Epithelial cell of proximal tubule (primary cell): ENCODE measurements around the gene CCDC85C. TPM values are rescaled to one million over a fixed set of nuclear protein-coding genes. Genes with fewer than 3 reads are reported as not detected.

Source experiments
- DNase-seq: peaks from one replicate; pipeline ENCODE4 v3.0.0-alpha.2; 2011; ENCODE audit warnings: low read depth
- H3K4me3 ChIP-seq: 2 replicates; pipeline ENCODE4 v1.5.1; 2011; ENCODE audit warnings: low read depth, mild to moderate bottlenecking, low read length
- total RNA-seq: library from RNA; depleted of rRNA; stranded (reverse); fragments of >200 nt; gene quantifications from 2 replicates; pipeline ENCODE4 v1.2.3, GENCODE V29; 2015
- TF ChIP-seq, protein P1 (sequence below): conservative IDR thresholded peaks from 2 replicates; pipeline ENCODE4 v1.5.1; 2012; ENCODE audit warnings: low read depth, mild to moderate bottlenecking, low read length

CCDC85C gene
- total RNA-seq, 1 donor from 2014 or later = 29.6 TPM

GRCh38 chr14:99461411-99462085, 142.5 kb downstream of the CCDC85C start:
- H3K4me3 ChIP-seq = no peak overlapping the region
- TF ChIP-seq, protein P1, sequence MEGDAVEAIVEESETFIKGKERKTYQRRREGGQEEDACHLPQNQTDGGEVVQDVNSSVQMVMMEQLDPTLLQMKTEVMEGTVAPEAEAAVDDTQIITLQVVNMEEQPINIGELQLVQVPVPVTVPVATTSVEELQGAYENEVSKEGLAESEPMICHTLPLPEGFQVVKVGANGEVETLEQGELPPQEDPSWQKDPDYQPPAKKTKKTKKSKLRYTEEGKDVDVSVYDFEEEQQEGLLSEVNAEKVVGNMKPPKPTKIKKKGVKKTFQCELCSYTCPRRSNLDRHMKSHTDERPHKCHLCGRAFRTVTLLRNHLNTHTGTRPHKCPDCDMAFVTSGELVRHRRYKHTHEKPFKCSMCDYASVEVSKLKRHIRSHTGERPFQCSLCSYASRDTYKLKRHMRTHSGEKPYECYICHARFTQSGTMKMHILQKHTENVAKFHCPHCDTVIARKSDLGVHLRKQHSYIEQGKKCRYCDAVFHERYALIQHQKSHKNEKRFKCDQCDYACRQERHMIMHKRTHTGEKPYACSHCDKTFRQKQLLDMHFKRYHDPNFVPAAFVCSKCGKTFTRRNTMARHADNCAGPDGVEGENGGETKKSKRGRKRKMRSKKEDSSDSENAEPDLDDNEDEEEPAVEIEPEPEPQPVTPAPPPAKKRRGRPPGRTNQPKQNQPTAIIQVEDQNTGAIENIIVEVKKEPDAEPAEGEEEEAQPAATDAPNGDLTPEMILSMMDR = no peak
- no peak for DNase-seq

DNA sequence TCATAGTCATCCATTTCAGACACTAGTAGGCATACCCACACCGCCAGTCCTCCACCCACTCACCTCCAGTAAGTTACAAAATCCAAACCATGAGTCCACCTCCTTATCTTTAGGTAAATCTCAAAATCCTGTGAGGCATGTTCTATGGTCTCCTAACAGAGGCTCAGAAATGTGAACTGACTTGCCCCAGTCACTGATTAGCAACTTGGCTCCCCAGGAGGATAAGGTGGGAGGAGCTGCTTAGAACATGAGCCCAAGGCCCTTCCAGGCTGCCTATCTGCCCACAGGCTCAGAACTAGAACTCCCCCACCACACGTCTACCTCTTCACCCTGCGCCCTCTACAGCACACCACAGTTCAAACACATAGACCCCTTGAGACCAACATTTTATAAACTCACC, 143.2 kb downstream of the CCDC85C start:
- TF ChIP-seq, protein P1 = no peak
- no peak for DNase-seq
- no peak overlapping the region for H3K4me3 ChIP-seq

DNA sequence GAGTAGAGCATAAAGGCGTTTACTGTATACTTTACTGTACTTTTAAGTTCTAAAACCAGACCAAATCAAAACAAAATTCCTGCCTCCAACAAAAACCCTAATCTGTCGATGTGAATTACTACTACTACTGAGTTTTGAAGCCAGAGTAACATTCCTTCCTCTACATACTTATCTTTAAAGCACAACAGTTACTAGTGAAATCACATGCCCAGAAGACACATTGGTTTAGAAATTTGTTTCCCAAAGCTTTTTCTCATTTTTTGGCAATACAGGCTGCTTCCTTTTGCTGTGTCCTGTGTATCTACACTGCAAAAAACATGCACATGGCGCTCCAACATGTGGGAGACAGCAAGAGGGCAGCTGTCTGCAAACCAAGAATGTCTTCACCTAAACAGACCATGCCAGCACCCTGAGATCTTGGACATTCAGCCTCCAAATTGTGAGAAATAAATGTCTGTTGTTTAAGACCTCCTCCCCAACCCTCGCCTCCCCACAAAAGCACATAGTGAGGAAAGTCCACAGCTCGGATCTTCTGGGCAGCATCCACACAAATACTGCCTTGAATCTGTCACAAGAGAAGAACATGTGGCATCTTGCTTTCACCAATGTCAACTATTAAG, 144.4 kb downstream of the CCDC85C start:
- TF ChIP-seq, protein P1 = no peak
- no peak overlapping the region for H3K4me3 ChIP-seq
- DNase-seq = no peak

DNA sequence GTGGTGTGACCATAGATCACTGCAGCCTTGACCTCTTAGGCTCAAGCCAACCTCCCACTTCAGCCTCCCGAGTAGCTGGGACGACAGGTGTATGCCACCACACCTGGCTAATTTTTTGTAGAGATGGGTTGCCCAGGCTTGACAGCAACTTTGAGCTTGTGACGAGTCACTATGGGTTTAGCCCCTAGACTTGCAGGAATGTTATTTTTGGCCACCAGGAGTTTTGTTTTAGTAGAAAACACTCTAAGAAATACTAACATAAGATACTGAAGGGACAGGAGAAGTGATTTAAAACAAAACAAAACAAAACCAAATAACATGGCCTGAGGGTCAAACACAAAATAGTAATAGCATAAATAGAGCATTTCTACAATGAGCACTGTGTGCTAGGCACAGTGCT, 149.8 kb downstream of the CCDC85C start:
- no peak overlapping the region for H3K4me3 ChIP-seq
- TF ChIP-seq, protein P1 = no peak
- DNase-seq = no peak

DNA sequence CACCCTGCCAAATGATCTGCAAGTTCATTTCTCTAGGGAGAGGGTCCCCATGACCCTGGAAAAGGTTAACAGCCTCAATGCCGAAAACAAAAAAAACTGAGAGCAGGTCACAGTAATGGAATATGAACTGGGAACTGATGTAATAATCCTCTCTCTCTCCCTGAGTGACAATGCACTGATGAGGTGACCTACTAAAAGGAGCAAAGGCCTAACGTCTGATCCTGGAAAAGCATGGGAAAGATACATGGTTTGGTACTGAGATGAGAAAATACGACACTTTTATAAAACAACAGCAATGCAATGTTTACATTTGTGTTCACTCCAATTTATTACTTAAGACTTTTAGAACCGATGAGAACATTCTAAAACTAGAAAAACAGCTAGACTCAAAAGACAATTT, 151.0 kb downstream of the CCDC85C start:
- TF ChIP-seq, protein P1 = no peak
- no peak overlapping the region for H3K4me3 ChIP-seq
- no peak for DNase-seq

- TF ChIP-seq, protein P1 = no peak
Observed at GRCh38 chr14:99451234-99451633, 152.8 kb downstream of the CCDC85C start.

DNA sequence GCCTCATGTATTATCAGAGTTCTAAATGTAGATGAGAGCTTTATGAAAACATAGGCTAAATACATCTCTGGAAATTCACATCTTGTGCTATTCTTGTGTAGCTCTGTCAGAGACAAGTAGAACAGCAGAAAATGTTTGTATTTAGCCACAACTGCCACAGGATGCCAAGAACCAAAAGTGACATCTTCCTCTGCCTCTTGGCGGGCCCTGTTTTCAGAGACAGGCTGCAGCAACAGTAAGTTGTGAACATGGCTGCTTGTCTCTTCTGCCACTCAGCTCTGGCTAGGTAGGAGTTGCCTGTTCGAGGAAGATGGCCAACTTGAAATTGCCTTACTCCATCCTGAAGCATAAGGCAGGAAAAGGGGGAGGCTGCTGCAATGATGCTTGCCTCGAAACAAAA, 153.7 kb downstream of the CCDC85C start:
- TF ChIP-seq, protein P1 = no peak
- DNase-seq = no peak
- no peak overlapping the region for H3K4me3 ChIP-seq

More at GRCh38 chr14:99451234-99451633, 152.8 kb downstream of the CCDC85C start:
- no peak for DNase-seq
- no peak overlapping the region for H3K4me3 ChIP-seq
